ENCODE data around the gene CALN1.
"Not testable (repeated sequence)": the region's sequence is repeated elsewhere in the genome, so short reads cannot be mapped to it uniquely, and the experiment has no call there.

The CALN1 gene

GRCh38 chr7:72412121-72412618 is at the start of gene CALN1:
Gene CALN1 (minus strand): TSS chr7:72412338.
- DNase-seq; H3K9me3 Mint-ChIP-seq; H3K27ac Mint-ChIP-seq; H3K4me1 Mint-ChIP-seq; H3K4me3 Mint-ChIP-seq; H3K27me3 Mint-ChIP-seq (ENCODE audit: low read depth, poor library complexity); H3K36me3 Mint-ChIP-seq (ENCODE audit: low read depth): not testable (repeated sequence)

- Mint-ChIP-seq H3K36me3 (ENCODE audit: low read depth) (peaks cover 5% of the 10 kb centered on the region), H3K27ac (no peak overlapping the region), H3K4me1 (peaks cover 9% of the 10 kb centered on the region), H3K4me3 (no peak overlapping the region), H3K9me3 (peaks cover 19% of the 10 kb centered on the region), H3K27me3 (ENCODE audit: low read depth, poor library complexity) (peaks cover 16% of the 10 kb centered on the region)
- no peak for TF ChIP-seq CTCF (IDR thresholded peaks at IDR 0.05)
- DNase-seq, result no peak
These were observed 41.3 kb upstream of the CALN1 start for GRCh38 chr7:72453471-72453870.

- no peak for DNase-seq
- no peak overlapping the region for H3K4me3 Mint-ChIP-seq
- H3K9me3 Mint-ChIP-seq, result peaks cover 6% of the 10 kb centered on the region
- TF ChIP-seq CTCF (IDR thresholded peaks at IDR 0.05), result no peak
- peaks cover 5% of the 10 kb centered on the region for H3K36me3 Mint-ChIP-seq (ENCODE audit: low read depth)
- no peak overlapping the region for H3K27ac Mint-ChIP-seq
- peaks cover 33% of the 10 kb centered on the region for H3K27me3 Mint-ChIP-seq (ENCODE audit: low read depth, poor library complexity)
- peaks cover 46% of the 10 kb centered on the region for H3K4me1 Mint-ChIP-seq
These were observed 35.5 kb upstream of the CALN1 start for GRCh38 chr7:72447465-72448204.

GRCh38 chr7:72446591-72447462 is 34.7 kb upstream of the CALN1 start:
- peaks cover 36% of the 10 kb centered on the region for H3K27me3 Mint-ChIP-seq (ENCODE audit: low read depth, poor library complexity)
- H3K27ac Mint-ChIP-seq, result no peak overlapping the region
- TF ChIP-seq CTCF (IDR thresholded peaks at IDR 0.05), result no peak
- no peak for DNase-seq
- H3K4me3 Mint-ChIP-seq, result peak overlapping the region; percentile 28
- H3K9me3 Mint-ChIP-seq, result no peaks in the 10 kb centered on the region
- no peaks in the 10 kb centered on the region for H3K36me3 Mint-ChIP-seq (ENCODE audit: low read depth)
- H3K4me1 Mint-ChIP-seq, result peaks cover 49% of the 10 kb centered on the region

- Mint-ChIP-seq H3K27me3 (ENCODE audit: low read depth, poor library complexity) (peaks cover 34% of the 10 kb centered on the region), H3K36me3 (ENCODE audit: low read depth) (no peaks in the 10 kb centered on the region), H3K4me3 (peak overlapping the region; percentile 26), H3K27ac (peak overlapping the region; percentile 82), H3K9me3 (no peaks in the 10 kb centered on the region), H3K4me1 (peaks cover 51% of the 10 kb centered on the region)
- DNase-seq, result no peak
- TF ChIP-seq CTCF (IDR thresholded peaks at IDR 0.05), result no peak
These were observed 34.0 kb upstream of the CALN1 start for GRCh38 chr7:72446131-72446530.

- Mint-ChIP-seq H3K27me3 (ENCODE audit: low read depth, poor library complexity) (peaks cover 34% of the 10 kb centered on the region), H3K27ac (peak overlapping the region; percentile 82), H3K9me3 (no peaks in the 10 kb centered on the region), H3K36me3 (ENCODE audit: low read depth) (no peaks in the 10 kb centered on the region), H3K4me3 (no peak overlapping the region), H3K4me1 (peaks cover 51% of the 10 kb centered on the region)
- no peak for DNase-seq
- TF ChIP-seq CTCF (IDR thresholded peaks at IDR 0.05), result no peak
These were observed 33.4 kb upstream of the CALN1 start for GRCh38 chr7:72445580-72445979.
